Subcutaneous adipose tissue (tissue), 4 donors: Measurements from ENCODE around the gene COL26A1. TPM values are rescaled to one million over a fixed set of nuclear protein-coding genes. Genes with fewer than 3 reads are reported as not detected.

Experiments used
- total RNA-seq, 4 donors: library from RNA; depleted of rRNA; stranded (reverse); fragments of >200 nt; gene quantifications; one replicate each; pipeline ENCODE4 v1.1.0, GENCODE V29; 2016
- TF ChIP-seq, protein P1 (sequence below): fragments of 450-650 bp; IDR thresholded peaks from one replicate; pipeline ENCODE4 v1.5.1; 2016; ENCODE audit warnings: low read depth, mild to moderate bottlenecking, control low read depth, antibody characterized with exemption, moderate library complexity

Gene COL26A1
- total RNA-seq, 4 donors from 2014 or later = not detected

DNA sequence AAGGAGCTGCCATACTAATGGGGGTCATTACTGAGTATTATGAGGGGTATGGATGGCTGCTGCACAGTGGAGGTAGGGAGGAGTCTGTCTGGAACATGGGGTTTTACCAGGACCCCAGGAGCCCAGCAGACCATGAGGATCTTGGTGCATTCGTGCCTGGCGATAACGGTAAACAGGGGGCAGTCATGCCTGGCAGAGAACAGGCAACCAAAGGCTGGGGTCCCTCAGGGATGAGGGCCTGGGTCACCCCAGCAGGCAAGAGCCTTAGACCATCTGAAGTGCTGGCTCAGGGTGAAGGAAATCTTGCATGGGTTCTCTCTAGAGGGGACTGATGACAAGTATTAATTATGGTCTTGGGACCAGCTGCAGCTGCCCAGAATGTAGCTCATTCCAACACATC lies 220.3 kb downstream of the COL26A1 start:
- TF ChIP-seq, protein P1, sequence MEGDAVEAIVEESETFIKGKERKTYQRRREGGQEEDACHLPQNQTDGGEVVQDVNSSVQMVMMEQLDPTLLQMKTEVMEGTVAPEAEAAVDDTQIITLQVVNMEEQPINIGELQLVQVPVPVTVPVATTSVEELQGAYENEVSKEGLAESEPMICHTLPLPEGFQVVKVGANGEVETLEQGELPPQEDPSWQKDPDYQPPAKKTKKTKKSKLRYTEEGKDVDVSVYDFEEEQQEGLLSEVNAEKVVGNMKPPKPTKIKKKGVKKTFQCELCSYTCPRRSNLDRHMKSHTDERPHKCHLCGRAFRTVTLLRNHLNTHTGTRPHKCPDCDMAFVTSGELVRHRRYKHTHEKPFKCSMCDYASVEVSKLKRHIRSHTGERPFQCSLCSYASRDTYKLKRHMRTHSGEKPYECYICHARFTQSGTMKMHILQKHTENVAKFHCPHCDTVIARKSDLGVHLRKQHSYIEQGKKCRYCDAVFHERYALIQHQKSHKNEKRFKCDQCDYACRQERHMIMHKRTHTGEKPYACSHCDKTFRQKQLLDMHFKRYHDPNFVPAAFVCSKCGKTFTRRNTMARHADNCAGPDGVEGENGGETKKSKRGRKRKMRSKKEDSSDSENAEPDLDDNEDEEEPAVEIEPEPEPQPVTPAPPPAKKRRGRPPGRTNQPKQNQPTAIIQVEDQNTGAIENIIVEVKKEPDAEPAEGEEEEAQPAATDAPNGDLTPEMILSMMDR = no peak

DNA sequence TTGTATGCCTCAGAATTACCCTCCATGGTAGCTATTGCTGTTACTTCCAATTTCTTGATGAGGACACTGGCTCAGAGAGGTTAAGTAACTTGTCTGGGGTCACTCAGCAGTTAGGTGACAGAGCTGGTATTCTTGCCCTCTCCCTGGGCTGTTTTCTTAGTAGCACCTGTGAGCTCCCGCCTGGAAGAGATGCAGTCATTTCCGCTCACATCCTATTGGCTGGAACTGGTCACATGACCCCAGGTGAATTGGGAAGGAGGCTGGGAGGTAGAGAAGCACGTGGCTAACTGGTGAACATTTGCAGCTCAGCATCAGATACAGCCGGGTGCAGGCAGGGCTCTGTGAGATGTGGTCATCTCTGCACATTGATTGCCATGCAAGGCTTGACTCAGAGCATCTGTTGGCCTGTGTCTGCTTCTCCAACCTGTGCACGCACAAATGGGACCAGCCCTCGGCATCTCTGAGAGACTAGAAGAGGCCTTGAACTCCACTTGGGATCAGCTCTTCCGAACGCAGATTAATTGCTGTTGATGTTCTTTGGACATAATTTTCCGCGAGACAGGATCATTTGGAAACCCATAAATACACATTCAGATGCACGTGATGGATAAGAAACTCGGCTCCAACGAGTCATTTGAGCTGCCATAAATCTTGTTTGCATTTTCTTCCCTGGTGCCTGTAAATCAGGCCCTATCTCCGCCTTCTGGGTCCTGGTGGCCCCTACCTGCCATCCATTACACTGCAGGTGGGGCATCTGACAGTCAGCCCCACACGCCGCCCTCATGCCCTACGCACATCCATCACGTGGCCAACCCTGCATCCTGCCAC lies 223.6 kb downstream of the COL26A1 start:
- TF ChIP-seq, protein P1 = no peak

DNA sequence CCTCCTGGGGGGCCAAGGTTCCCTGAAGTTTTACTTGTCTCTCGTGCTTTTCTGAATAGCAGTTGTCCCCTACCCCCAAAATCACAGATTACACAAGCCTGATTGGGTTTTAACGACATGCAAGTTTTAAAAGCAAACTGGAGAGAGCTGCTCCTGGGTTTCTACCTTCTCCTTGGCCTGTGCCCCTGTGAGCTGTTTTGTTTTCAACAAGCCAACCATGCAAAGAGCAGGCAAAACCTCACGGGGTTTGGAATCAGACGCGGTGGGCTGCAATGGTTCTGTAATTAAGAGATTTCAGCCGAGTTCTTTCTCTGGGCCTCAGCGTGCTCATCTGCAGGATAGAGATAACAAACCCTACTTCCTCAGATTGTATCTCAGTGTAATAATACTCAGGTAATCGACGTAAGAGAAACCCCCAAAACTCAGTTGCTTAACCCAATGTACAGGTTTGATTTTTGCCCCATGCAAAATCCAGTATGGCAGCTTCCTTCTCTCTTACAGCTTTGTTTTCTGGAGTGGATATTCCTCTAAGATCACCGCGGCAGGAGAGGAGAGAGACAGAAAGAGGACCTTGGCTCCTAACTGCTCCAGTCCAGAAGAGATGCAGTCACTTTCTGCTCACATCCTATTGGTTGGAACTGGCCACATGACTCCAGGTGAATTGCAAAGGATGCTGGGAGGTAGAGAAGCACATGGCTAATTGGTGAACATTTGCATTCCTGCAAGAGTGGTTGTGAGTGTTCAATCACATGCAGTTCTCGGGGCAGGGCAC lies 224.4 kb downstream of the COL26A1 start:
- TF ChIP-seq, protein P1 = no peak

DNA sequence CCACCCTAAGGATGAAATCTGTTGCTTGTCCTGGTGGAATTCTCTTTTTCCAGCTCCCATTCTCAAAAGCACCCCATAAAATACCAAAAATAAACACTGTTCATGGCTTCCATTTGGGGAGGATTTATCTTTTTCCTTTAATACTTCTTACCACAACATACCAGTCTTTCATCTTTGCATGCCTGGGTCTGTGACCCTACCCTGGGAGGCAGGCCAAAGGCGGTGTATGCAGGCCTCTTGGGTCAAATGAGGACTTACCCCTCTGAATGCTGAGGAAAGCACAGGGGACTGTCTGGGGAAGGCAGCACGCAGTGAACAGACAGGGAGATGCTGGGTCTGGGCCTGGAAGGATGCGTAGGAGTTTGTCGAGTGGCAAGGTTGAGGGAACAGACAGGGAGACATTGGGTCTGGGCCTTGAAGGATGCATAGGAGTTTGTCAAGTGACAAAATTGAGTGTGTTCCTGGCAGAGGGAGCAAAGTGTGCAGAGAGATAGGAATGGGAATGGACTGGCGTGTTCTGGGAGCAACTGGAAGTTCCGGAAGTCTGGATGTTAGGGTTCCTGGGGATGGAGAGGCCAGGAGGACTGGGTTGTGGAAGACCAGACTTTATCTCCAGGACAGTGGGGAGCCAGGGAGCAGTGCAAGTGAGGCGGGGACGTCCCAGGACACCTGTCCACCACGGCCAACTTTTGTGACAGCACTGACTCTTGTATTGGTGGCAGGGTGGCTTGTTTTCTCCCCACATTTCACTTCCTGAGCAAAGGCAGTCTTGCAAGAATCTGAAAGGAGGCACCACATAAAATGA lies 225.7 kb downstream of the COL26A1 start:
- TF ChIP-seq, protein P1 = no peak

DNA sequence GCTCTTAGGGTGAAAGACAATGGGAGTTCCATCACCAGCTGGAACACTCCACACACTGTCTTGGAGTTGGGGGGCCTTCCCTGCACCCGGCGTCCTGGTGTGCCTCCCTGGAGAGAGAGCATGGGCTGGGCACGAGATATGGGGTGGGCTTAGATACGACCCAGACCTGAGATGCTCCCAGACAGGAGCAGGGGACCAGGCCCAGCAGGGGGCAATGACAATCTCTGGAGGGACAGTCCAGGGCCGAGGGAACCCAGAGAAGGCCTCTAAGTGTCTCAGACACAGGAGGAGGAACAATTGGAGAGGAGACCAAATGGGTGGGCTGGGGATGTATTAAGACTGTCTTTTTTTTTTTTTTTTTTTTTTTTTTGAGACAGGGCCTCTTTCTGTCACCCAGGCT lies 226.4 kb downstream of the COL26A1 start:
- TF ChIP-seq, protein P1 = no peak

DNA sequence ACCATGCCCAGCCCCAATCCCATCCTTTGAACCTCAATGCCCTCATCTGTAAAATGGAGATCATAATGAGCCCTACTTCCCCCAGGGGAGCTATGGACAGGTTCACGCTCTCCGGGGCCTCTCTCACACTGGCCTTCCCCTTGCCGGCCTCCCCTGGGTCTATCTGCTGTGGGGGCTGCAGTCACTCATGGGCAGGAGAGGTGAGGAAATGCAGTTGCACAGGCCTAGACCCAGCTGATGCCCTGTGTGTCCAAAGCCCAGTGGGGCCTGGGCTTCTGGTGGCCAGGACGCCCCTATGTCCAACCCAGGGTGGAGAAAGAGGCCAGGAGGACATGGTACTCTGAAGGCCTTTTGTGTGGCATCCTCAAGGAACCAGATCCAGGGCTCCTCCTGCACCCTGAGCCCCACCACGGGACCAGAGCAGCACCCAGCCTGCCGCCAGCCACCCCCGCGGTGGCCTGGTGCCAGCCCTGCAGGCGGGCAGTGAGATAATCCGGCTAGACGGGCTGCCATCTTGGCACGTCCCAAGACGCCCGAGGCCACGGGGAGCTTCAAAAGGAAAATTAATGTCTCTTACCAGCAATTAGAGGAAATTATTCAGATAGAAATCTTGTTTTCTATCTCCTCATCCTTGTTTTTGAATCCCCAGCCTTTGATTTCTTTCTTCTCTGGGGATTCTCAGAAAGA lies 227.4 kb downstream of the COL26A1 start:
- TF ChIP-seq, protein P1 = no peak
